Measurements from ENCODE around the gene P4HA1. TPM values are rescaled to one million over a fixed set of nuclear protein-coding genes. Genes with fewer than 3 reads are reported as not detected.

Gene P4HA1
- 10 to 100 TPM; 16.2 to 26.8 TPM for total RNA-seq

DNA sequence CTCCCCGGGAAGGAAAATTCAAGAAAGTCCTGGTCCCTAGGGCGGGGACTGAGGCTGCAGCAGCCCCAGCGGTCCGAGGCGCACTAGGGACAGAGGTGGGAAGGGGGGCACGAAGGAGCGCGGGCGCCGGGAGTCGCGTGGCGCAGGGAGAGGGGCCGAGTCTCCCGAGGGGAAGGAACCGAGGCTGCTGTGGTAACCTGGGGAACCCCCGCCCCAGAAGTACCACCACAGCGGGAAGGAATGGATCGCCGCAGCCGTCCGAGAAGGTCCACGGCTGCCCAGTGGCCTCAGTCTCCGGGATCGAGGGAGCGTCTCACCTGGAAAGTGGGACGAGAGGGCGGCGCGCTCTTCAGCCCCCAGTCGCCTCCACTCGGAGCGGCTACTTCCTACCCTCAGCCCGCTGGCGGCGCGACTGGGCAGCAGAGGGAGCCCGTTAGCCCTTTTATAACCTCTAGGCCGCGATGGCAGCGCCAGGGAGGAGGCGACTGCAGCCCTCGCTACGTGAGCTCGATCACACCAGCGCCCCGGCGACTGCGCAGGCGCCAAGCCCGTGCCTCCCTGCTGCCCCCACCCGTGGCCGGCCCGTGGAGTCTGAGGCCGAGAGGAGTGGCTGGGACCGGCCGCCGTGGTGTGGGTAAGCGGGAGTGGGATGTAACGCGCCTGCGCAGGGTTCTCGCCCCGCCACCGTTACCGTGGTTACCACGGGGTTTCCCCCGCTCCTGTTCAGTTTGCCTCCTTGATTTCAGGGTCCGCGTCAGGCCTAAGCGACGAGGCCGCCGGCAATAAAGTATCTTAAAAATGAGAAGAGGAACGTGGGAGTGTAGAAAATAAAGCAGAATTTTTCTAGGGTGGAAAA is at the start of gene P4HA1:
Gene P4HA1, minus strand, starts transcription at position 418 of the 856 bp plus-strand sequence. CDS start 21,983 bp downstream, outside the sequence.
- Histone ChIP-seq H3K36me3 (no peaks in the 10 kb centered on the region), H3K27me3 (replicated peaks; ENCODE audit: insufficient read depth) (no peaks in the 10 kb centered on the region), H3K9me3 (no peaks in the 10 kb centered on the region), H3K4me1 (replicated peaks) (no peaks in the 10 kb centered on the region), H3K4me3 (peak within 1 kb of the TSS; percentile 58 to 68), H3K27ac (peak within 1 kb of the TSS; percentile 93 to 96)
- under 1% methylated on average over 69 of the region's 75 CpGs for WGBS
- intact Hi-C loops (cut with DNase I): loop anchor here (5.0 kb wide), 2 partner anchors 71 to 151 kb away; partner anchors contain the start of genes DNAJC9, ECD and FAM149B1
- TF ChIP-seq POLR2A (IDR thresholded peaks at IDR 0.05): peak; percentile 91
- TF ChIP-seq POLR2AphosphoS5 (IDR thresholded peaks at IDR 0.05): peak; percentile 95
- peak; percentile 39 to 90 (median 77) for TF ChIP-seq CTCF (IDR thresholded peaks at IDR 0.05)
- peak; percentile 98 for DNase-seq (ENCODE audit: low spot score)

DNA sequence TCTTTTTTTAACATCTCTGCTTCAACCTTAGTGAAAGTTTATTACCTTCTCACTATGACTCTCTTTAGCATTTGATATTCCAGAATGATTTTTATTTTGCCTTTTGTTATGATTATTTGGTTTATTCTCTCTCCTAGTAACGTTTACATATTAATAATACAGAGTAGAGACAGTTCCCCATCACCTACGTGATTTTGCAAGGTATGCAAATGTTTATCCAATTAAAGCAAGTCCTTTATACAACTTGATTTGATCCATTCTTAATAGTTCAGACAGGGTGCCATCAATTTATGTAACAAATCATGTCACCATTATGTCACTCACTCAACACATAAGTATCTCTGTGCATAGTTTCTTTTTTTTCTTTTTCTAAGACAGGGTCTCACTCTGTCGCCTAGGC is 44.9 kb upstream of the P4HA1 start:
- Histone ChIP-seq H3K27me3 (replicated peaks; ENCODE audit: insufficient read depth) (no peaks in the 10 kb centered on the region), H3K36me3 (peaks cover 0 to 3% of the 10 kb centered on the region in 2 donors), H3K27ac (no peak overlapping the region), H3K4me3 (no peak overlapping the region), H3K9me3 (no peaks in the 10 kb centered on the region), H3K4me1 (replicated peaks) (no peaks in the 10 kb centered on the region)
- TF ChIP-seq POLR2A (IDR thresholded peaks at IDR 0.05) (no peak), CTCF (IDR thresholded peaks at IDR 0.05) (no peak), POLR2AphosphoS5 (IDR thresholded peaks at IDR 0.05) (no peak)
- 87% methylated on average over 3 of the region's 3 CpGs for WGBS
- intact Hi-C loops (cut with DNase I): no loop called here
- DNase-seq (ENCODE audit: low spot score): no peak

GRCh38 chr10:73139251-73139650 is 42.6 kb upstream of the P4HA1 start:
- Histone ChIP-seq H3K9me3 (no peaks in the 10 kb centered on the region), H3K36me3 (peaks cover 0 to 3% of the 10 kb centered on the region in 2 donors), H3K4me1 (replicated peaks) (no peaks in the 10 kb centered on the region), H3K27me3 (replicated peaks; ENCODE audit: insufficient read depth) (no peaks in the 10 kb centered on the region), H3K27ac (no peak overlapping the region), H3K4me3 (no peak overlapping the region)
- intact Hi-C loops (cut with DNase I): no loop called here
- TF ChIP-seq POLR2AphosphoS5 (IDR thresholded peaks at IDR 0.05) (no peak), POLR2A (IDR thresholded peaks at IDR 0.05) (no peak), CTCF (IDR thresholded peaks at IDR 0.05) (no peak)
- WGBS: 82% methylated on average over 2 of the region's 2 CpGs
- DNase-seq (ENCODE audit: low spot score): no peak

- DNase-seq (ENCODE audit: low spot score): no peak
- Histone ChIP-seq H3K27ac (no peak overlapping the region), H3K27me3 (replicated peaks; ENCODE audit: insufficient read depth) (no peaks in the 10 kb centered on the region), H3K9me3 (no peaks in the 10 kb centered on the region), H3K36me3 (peaks cover 0 to 3% of the 10 kb centered on the region in 2 donors), H3K4me1 (replicated peaks) (no peaks in the 10 kb centered on the region), H3K4me3 (no peak overlapping the region)
- TF ChIP-seq POLR2AphosphoS5 (IDR thresholded peaks at IDR 0.05) (no peak), CTCF (IDR thresholded peaks at IDR 0.05) (no peak), POLR2A (IDR thresholded peaks at IDR 0.05) (no peak)
- 94% methylated on average over 2 of the region's 2 CpGs for WGBS
- intact Hi-C loops (cut with DNase I): no loop called here
Observed at GRCh38 chr10:73136627-73137026, 40.0 kb upstream of the P4HA1 start.

All from prostate gland (tissue), 2 donors.